Heart left ventricle (tissue), 16 donors: ENCODE results near the gene EIF3A. TPM values are rescaled to one million over a fixed set of nuclear protein-coding genes. Genes with fewer than 3 reads are reported as not detected.

ENCODE experiments used
- ATAC-seq, 4 donors: fragments of 200-7000 bp; cut with Tn5 transposase; one replicate each; pipeline ENCODE4 v1.9.1; 2020 to 2022; ENCODE audit warnings: moderate library complexity in 4 of 4, mild to moderate bottlenecking in 3 of 4, moderate number of reproducible peaks in 1 of 4
- DNase-seq, 5 donors: peaks; one replicate each; pipeline ENCODE4 v3.0.0-alpha.2; 2020
- H3K27ac ChIP-seq, 12 donors: fragments of 200-600 bp; sonication (generic) in 4 of 12; one replicate each; pipeline versions ENCODE4 v1.5.0 to v1.8.0; 2016 to 2022; ENCODE audit warnings: mild to moderate bottlenecking in 2 of 12
- H3K27me3 ChIP-seq, 9 donors: fragments of 200-600 bp; sonication (generic) in 2 of 9; one replicate each; pipeline versions ENCODE4 v1.5.1 to v1.8.0; 2016 to 2022; ENCODE audit warnings: mild to moderate bottlenecking in 3 of 9
- H3K36me3 ChIP-seq, 9 donors: fragments of 200-600 bp; sonication (generic) in 2 of 9; one replicate each; pipeline versions ENCODE4 v1.5.0 to v1.8.0; 2018 to 2022; ENCODE audit warnings: mild to moderate bottlenecking in 2 of 9
- H3K4me1 ChIP-seq, 12 donors: fragments of 200-600 bp; sonication (generic) in 4 of 12; one replicate each; pipeline versions ENCODE4 v1.5.0 to v1.8.0; 2016 to 2022; ENCODE audit warnings: mild to moderate bottlenecking in 3 of 12
- H3K4me3 ChIP-seq, 12 donors: fragments of 200-600 bp; sonication (generic) in 4 of 12; one replicate each; pipeline versions ENCODE4 v1.5.0 to v1.8.0; 2017 to 2022; ENCODE audit warnings: mild to moderate bottlenecking in 9 of 12, moderate library complexity in 4 of 12
- H3K9me3 ChIP-seq, 12 donors: fragments of 200-600 bp; sonication (generic) in 4 of 12; one replicate each; pipeline versions ENCODE4 v1.5.0 to v1.8.0; 2016 to 2022; ENCODE audit warnings: mild to moderate bottlenecking in 1 of 12
- CTCF ChIP-seq, 12 donors: fragments of 200-600 bp; sonication (generic) in 4 of 12; IDR thresholded peaks; one replicate each; pipeline versions ENCODE4 v1.5.0 to v1.8.0; 2018 to 2022; ENCODE audit warnings: antibody characterized with exemption in 12 of 12, mild to moderate bottlenecking in 5 of 12
- POLR2A ChIP-seq, 2 donors: fragments of 450-650 bp; IDR thresholded peaks; one replicate each; pipeline ENCODE4 v1.6.1; 2017; ENCODE audit warnings: antibody characterized with exemption in 2 of 2, mild to moderate bottlenecking in 2 of 2, moderate library complexity in 2 of 2
- WGBS, 4 donors: extraction: QIAGEN DNeasy Blood & Tissue Kit in 2 of 4; methylation state at CpG; one replicate each; pipeline versions ENCODE4 v1.1.5 to v1.1.7; 2013 to 2018; 5-methylcytosine and 5-hydroxymethylcytosine counted together
- intact Hi-C, 10 donors: fragments of 100-400 bp; cut with DNase I; formaldehyde crosslinking; loops; one replicate each; pipeline versions ENCODE4 v1.11.1 to v1.14.2; 2022
- polyA plus RNA-seq, 2 donors: library from polyadenylated mRNA; stranded (reverse); fragments of 200-250 nt; gene quantifications; one replicate each; pipeline ENCODE4 v1.2.3, GENCODE V29; 2013
- total RNA-seq, 9 donors: library from RNA; depleted of rRNA in 2 of 9; stranded (reverse); fragments of >200 nt in 2 of 9; fragmentation: NEBNext Ultra II Directional in 3 of 9; extraction: Animal tissue kit (Norgen Biotek cat#: 25700) in 3 of 9; gene quantifications; one replicate each; pipeline versions ENCODE4 v1.1.0 to v1.2.4, GENCODE V29; 2016 to 2023
- donor health status: ischemic (EF 13 %, LVEDD 7.1; RV severe dilation, severe dysfunction).
- donor health status: healthy with polysubstance abuse.
- donor health status: DM: no; HTN: yes; CAD: no.
- donor health status: DM: no; HTN: no; CAD: no.
- donor health status: ischemic (EF 25% LVEDD 6.9; RV normal size, moderate dysfunction).
- donor health status: ischemic (EF 25% LVEDD 5.7; RV mildly dilated, moderate dysfunction).
- donor health status: healthy.
- donor health status: DM: yes; HTN: yes; CAD: no.
- donor health status: ischemic (EF 35%, LVEDD 5.7; RV mildly dilated, moderate dysfunction).
- donor health status: nonischemic (EF 11% LVEDD 7.7; RV severe dilation, severe dysfunction).
- donor health status: DM: yes; HTN: yes; CAD: no.
- donor health status: PGD.
- donor health status: ischemic (EF 29% LVEDD 5.4; RV normal size, mild dysfunction).
- donor health status: nonischemic (EF 23%, LVEDD 6.1; RV moderate dilation, normal function).

The EIF3A gene
- total and polyA plus RNA-seq, 11 donors: 41.9 to 143 (median 103) TPM

- ATAC-seq (peak; percentile 62 to 86 (median 78)), DNase-seq (peak; percentile 82 to 96 (median 90))
- intact Hi-C loops: loop anchor here in 7 of 10 donors (2.0 to 10.0 kb wide), 8 partner anchors 58 to 461 kb away; partner anchors contain the start of gene CACUL1 (in 2 of the 7)
- H3K27me3 ChIP-seq: peaks cover 0 to 5% (median 0%) of the 10 kb centered on the region in 9 donors
- H3K4me1 ChIP-seq: peaks cover 0 to 36% (median 18%) of the 10 kb centered on the region in 12 donors
- H3K27ac ChIP-seq: peak overlapping the region in 11 of 12 donors; percentile 73 to 95 (median 87)
- 17 to 40% (median 20%) methylated on average over 1 to 7 of the region's 7 CpGs for WGBS, 4 donors
- H3K36me3 ChIP-seq: no peaks in the 10 kb centered on the region
- H3K4me3 ChIP-seq: no peak overlapping the region
- TF ChIP-seq POLR2A (IDR thresholded peaks at IDR 0.05) (no peak), CTCF (IDR thresholded peaks at IDR 0.05) (peak in 2 of 12 donors; percentile 9 to 34)
- H3K9me3 ChIP-seq: no peaks in the 10 kb centered on the region
Observed at GRCh38 chr10:119025336-119025735, 55.3 kb downstream of the EIF3A start.

GRCh38 chr10:119024882-119025281 lies 55.7 kb downstream of the EIF3A start:
- peaks cover 0 to 32% (median 18%) of the 10 kb centered on the region in 12 donors for H3K4me1 ChIP-seq

GRCh38 chr10:119023553-119023868 lies 57.1 kb downstream of the EIF3A start:
- Histone ChIP-seq H3K4me1 (peaks cover 0 to 24% (median 13%) of the 10 kb centered on the region in 12 donors), H3K27ac (no peak overlapping the region), H3K36me3 (no peaks in the 10 kb centered on the region), H3K4me3 (no peak overlapping the region), H3K9me3 (peaks cover 0 to 6% (median 0%) of the 10 kb centered on the region in 12 donors), H3K27me3 (no peaks in the 10 kb centered on the region)
- no peak for ATAC-seq
- 62 to 78% (median 74%) methylated on average over 7 to 8 of the region's 8 CpGs for WGBS, 4 donors
- intact Hi-C loops: loop anchor here in 6 of 10 donors (5.0 to 10.0 kb wide), 5 partner anchors 56 to 459 kb away; partner anchors contain the start of gene CACUL1 (in 2 of the 6)
- no peak for TF ChIP-seq CTCF (IDR thresholded peaks at IDR 0.05)
- no peak for TF ChIP-seq POLR2A (IDR thresholded peaks at IDR 0.05)
- DNase-seq: no peak

More at GRCh38 chr10:119024882-119025281, 55.7 kb downstream of the EIF3A start:
- ATAC-seq: no peak
- H3K4me3 ChIP-seq: no peak overlapping the region
- TF ChIP-seq POLR2A (IDR thresholded peaks at IDR 0.05) (no peak), CTCF (IDR thresholded peaks at IDR 0.05) (no peak)
- H3K36me3 ChIP-seq: no peaks in the 10 kb centered on the region
- 46 to 79% (median 55%) methylated on average over 3 to 6 of the region's 6 CpGs for WGBS, 4 donors
- peak overlapping the region in 11 of 12 donors; percentile 73 to 95 (median 87) for H3K27ac ChIP-seq
- peaks cover 0 to 5% (median 0%) of the 10 kb centered on the region in 9 donors for H3K27me3 ChIP-seq
- intact Hi-C loops: loop anchor here in 8 of 10 donors (2.0 to 10.0 kb wide), 8 partner anchors 58 to 460 kb away; partner anchors contain the start of gene CACUL1 (in 2 of the 8)
- no peak for DNase-seq
- H3K9me3 ChIP-seq: no peaks in the 10 kb centered on the region

- Histone ChIP-seq H3K27ac (no peak overlapping the region), H3K36me3 (no peaks in the 10 kb centered on the region), H3K27me3 (no peaks in the 10 kb centered on the region), H3K4me1 (peaks cover 0 to 24% (median 13%) of the 10 kb centered on the region in 12 donors), H3K4me3 (no peak overlapping the region), H3K9me3 (peaks cover 0 to 6% (median 0%) of the 10 kb centered on the region in 12 donors)
- WGBS, 4 donors: 49 to 59% (median 55%) methylated on average over 8 of the region's 8 CpGs
- no peak for DNase-seq
- intact Hi-C loops: loop anchor here in 6 of 10 donors (5.0 to 10.0 kb wide), 5 partner anchors 56 to 458 kb away; partner anchors contain the start of gene CACUL1 (in 2 of the 6)
- TF ChIP-seq POLR2A (IDR thresholded peaks at IDR 0.05) (no peak), CTCF (IDR thresholded peaks at IDR 0.05) (no peak)
- ATAC-seq: no peak
Observed at GRCh38 chr10:119022846-119023552, 57.6 kb downstream of the EIF3A start.
